ENCODE results near the gene CHRNB2. TPM values are rescaled to one million over a fixed set of nuclear protein-coding genes. Genes with fewer than 3 reads are reported as not detected.
A peak's percentile ranks its signal among the peaks of the same experiment; 100 is the strongest.
"Not testable (repeated sequence)": the region's sequence is repeated elsewhere in the genome, so short reads cannot be mapped to it uniquely, and the experiment has no call there.

The CHRNB2 gene, protein sequence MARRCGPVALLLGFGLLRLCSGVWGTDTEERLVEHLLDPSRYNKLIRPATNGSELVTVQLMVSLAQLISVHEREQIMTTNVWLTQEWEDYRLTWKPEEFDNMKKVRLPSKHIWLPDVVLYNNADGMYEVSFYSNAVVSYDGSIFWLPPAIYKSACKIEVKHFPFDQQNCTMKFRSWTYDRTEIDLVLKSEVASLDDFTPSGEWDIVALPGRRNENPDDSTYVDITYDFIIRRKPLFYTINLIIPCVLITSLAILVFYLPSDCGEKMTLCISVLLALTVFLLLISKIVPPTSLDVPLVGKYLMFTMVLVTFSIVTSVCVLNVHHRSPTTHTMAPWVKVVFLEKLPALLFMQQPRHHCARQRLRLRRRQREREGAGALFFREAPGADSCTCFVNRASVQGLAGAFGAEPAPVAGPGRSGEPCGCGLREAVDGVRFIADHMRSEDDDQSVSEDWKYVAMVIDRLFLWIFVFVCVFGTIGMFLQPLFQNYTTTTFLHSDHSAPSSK
- 0.11 and 0.16 TPM in 2 replicates for total RNA-seq
- 0.10 TPM for polyA plus RNA-seq (2012)

DNA sequence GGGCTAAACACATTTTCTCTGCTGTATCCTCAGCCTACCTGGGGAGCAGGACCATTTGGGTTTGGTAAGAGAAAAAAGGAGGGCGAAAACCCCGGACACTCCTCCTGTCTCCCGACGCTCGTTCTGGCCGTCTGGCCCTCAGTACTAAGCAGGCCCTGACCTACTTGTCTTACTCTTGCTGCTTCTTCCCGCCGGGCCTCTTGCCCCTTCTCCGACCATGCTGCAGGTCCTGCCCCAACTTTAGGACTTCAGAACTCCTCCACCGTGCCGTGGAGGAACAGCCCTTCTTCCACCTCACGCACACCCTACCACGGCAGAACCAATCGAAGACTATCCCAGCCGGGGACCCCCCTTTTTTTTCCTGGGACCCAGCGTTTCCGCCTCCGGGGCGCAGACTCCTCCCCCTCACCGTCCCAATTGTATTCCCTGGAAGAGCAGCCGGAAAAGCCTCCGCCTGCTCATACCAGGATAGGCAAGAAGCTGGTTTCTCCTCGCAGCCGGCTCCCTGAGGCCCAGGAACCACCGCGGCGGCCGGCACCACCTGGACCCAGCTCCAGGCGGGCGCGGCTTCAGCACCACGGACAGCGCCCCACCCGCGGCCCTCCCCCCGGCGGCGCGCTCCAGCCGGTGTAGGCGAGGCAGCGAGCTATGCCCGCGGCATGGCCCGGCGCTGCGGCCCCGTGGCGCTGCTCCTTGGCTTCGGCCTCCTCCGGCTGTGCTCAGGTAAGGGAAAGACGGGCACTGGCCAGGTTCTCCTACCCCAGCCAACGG lies at the start of gene CHRNB2:
Gene CHRNB2, plus strand, starts transcription at position 393 of the 771 bp plus-strand sequence. Its CDS starts 267 bp downstream, at position 660.
- peak; percentile 59 for DNase-seq (ENCODE audit: low read depth)

DNA sequence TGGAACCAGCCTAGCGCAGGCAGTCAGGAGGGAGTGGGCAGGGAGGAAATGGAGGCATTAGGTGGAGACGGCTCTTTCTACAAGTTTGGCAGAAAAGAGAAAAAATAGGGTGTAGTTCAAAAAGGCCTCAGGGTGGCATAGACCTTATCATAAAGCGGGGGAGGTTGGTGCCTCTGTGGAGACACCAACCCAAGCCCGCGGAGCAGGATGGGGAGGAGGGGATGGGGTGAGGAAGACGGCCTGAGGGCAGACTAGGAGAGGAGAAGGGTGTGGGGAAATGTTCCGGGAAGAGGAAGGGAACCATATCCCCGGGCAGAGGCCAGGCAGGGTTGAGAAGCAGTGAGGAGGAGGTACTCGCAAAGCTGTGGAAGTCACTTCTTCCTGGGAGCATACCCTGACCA lies 48.0 kb upstream of the CHRNB2 start:
- DNase-seq (ENCODE audit: low read depth) = no peak

DNA sequence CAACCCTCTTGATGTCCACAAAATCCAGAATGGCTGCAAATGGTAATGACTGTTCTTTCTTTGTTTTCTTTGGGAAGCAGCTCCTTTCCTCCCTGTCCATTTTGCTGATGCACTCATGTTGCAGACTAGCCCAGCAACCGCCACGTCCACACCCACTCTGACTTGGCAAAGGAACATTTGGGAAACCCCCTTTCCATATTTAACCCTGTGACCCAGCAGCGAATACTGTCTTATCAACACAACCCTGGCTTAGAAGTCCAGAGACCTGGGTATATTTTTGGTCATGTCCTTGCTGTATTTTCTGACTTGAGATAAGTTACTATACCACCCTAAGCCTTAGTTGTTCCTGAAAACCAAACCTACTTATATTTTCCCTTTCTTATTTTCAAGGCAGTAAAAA lies 47.2 kb upstream of the CHRNB2 start:
- DNase-seq (ENCODE audit: low read depth) = peak; percentile 52

GRCh38 chr1:154521695-154522094 lies 45.9 kb upstream of the CHRNB2 start:
- no peak for DNase-seq (ENCODE audit: low read depth)

DNA sequence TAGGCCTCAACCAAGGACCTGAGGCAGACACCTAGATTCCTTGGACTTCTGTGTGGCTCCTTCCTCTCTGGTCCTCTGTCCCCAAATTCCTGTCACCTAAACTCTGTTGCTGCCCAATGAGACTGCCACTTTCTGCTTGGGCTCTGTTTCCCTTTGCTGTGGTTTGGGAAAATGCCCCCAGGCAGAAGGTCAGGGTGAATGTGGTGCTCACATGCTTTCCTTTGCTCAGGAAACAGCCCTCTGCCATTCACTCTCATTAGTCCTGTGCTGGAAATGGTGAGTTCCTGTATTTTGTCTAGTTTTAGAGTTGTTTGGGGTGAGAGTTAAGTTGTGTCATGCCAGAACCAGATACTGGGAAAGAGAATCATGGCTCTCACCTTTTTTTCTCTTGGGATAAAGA lies 42.7 kb upstream of the CHRNB2 start:
- no peak for DNase-seq (ENCODE audit: low read depth)

DNA sequence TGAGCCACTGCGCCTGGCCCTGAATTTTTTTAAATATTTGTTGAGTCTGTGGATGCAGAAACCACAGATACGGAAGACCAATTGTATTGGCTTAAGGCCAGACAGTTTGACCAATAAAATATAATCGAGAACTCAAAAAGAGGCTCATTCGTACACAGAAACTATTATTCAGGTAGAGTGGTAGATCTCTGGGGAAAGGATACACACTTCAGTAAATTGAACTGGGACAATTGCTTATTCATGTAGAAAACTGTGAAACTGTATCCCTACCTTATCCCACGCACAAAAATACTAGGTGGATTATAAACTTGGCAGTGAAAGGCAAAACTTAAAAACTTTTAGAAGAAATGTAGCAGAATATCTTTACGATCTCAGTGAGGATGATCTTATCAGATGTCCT lies 40.4 kb upstream of the CHRNB2 start:
- no peak for DNase-seq (ENCODE audit: low read depth)

DNA sequence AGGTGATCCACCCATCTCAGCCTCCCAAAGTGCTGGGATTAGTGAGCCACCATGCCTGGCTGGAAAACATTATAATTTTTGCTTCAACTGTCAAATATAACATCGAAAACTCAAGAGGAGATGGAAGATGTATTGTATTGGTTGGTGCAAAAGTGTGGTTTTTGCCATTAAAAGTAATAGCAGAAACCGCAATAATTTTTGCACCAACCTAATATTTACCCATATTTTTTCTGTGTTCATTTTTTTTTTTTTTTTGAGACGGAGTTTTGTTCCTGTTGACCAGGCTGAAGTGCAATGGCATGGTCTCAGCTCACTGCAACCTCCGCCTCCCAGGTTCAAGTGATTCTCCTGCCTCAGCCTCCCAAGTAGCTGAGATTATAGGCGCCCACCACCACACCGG lies 38.3 kb upstream of the CHRNB2 start:
- no peak for DNase-seq (ENCODE audit: low read depth)

DNA sequence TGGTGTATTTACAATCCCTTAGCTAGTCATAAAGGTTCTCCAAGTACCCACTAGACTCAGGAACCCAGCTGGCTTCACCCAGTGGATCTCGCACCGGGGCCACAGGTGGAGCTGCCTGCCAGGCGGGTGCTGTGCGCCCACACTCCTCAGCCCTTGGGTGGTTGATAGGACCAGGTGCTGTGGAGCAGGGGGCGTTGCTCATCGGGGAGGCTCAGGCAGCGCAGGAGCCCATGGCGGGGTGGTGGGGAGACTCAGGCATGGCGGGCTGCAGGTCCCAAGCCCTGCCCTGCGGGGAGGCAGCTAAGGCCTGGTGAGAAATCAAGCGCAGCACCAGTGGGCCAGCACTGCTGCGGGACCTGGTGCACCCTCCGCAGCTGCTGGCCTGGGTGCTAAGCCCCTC lies 35.6 kb upstream of the CHRNB2 start:
- DNase-seq (ENCODE audit: low read depth) = not testable (repeated sequence)

DNA sequence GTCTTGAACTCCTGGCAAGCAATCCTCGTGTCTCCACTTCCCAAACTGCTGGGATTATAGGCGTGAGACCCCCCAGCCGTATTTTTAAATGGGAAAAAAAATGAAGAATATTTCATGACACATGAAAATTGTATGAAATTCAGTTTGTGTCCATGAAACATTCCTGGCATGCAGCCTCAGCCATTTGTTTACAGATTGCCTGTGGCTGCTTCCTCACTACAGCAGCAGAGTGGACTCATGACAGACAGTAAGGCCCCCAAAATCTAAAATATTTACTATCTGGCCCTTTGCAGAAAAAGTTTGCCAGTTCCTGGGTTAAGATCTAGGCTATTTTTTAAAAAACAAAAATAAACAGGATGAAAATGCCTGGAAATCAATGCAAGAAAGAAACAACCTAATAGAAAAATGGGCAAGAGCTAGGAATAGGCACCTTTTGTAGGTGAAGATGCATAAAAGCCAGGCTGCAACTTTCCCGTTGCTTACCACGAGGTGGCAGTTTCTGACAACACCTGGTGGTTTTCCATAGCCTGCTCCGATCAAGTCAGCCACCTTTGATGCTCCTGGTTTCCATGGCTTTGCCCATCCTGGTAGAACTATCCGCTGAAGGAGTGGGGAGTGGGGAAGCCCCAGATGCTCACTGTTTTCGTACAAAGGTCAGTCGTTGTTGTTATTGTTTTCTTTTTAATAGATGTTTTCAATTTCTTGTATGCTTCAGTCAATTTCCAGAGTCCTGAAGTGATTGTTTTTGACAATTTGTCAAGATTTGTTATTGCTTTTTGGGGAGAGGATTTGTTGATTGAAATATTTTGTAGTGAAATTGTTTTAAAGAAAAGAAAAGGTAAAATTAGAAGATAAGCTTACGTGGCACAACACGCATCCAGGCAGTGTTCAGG lies 33.4 kb upstream of the CHRNB2 start:
- DNase-seq (ENCODE audit: low read depth) = no peak

GRCh38 chr1:154536570-154536969 lies 31.0 kb upstream of the CHRNB2 start:
- DNase-seq (ENCODE audit: low read depth) = peak; percentile 49

- DNase-seq (ENCODE audit: low read depth) = no peak
These were observed 27.8 kb upstream of the CHRNB2 start for GRCh38 chr1:154539486-154540483.

- DNase-seq (ENCODE audit: low read depth) = no peak
These were observed 26.3 kb upstream of the CHRNB2 start for GRCh38 chr1:154541231-154541630.

- peak; percentile 72 for DNase-seq (ENCODE audit: low read depth)
These were observed 21.1 kb upstream of the CHRNB2 start for GRCh38 chr1:154546264-154547063.

GRCh38 chr1:154547105-154547732 lies 20.4 kb upstream of the CHRNB2 start:
- no peak for DNase-seq (ENCODE audit: low read depth)

- no peak for DNase-seq (ENCODE audit: low read depth)
These were observed 19.6 kb upstream of the CHRNB2 start for GRCh38 chr1:154548028-154548427.

GRCh38 chr1:154549202-154549770 lies 18.3 kb upstream of the CHRNB2 start:
- DNase-seq (ENCODE audit: low read depth) = no peak

DNA sequence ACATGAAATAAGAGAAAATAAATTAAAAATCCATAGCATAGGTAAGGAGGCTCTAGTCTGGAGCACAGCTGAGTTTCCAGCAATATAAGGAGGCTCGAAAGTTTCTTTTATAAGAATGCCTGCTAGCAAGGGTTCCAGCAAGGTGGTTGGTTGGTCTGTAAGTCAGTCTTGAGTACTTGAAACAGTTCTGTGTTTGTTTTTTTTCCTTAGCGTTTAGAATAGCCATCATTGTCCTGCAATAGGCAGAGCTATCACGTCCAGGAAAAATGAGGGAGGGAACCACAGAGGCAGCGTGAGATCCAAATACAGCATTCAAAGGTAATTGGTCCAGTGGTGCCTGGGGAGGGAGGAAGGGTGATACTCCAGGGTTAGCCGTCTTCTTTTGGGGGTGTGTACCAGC lies 17.5 kb upstream of the CHRNB2 start:
- no peak for DNase-seq (ENCODE audit: low read depth)

DNA sequence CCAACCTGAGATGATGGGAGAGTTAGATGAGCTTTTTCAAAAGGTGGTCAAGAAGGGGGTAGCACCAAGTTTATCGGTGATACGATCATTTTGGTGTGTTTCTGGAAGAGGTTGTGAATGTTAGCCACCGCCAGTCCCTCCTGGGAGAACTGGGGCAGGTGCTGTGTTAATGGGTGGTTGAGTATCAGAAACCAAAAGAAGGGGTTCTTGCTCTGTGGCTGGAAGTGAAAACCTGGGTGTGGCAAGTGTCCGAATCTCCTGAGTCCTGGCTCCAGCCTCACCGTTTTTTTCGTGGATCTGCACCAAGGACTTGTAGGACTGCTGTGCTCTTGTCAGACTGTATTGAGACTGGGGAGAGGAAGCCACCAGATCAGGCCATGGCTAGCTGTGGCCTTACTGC lies 16.9 kb upstream of the CHRNB2 start:
- DNase-seq (ENCODE audit: low read depth) = no peak

Measured in myocyte (in vitro differentiated cells).